ENCODE measurements around the gene GINS1. TPM values are rescaled to one million over a fixed set of nuclear protein-coding genes. Genes with fewer than 3 reads are reported as not detected.
A peak's percentile ranks its signal among the peaks of the same experiment; 100 is the strongest.
"Not testable (repeated sequence)": the region's sequence is repeated elsewhere in the genome, so short reads cannot be mapped to it uniquely, and the experiment has no call there.

GINS1 gene
- total RNA-seq, 1 donor from 2014 or later = 20.0 TPM

DNA sequence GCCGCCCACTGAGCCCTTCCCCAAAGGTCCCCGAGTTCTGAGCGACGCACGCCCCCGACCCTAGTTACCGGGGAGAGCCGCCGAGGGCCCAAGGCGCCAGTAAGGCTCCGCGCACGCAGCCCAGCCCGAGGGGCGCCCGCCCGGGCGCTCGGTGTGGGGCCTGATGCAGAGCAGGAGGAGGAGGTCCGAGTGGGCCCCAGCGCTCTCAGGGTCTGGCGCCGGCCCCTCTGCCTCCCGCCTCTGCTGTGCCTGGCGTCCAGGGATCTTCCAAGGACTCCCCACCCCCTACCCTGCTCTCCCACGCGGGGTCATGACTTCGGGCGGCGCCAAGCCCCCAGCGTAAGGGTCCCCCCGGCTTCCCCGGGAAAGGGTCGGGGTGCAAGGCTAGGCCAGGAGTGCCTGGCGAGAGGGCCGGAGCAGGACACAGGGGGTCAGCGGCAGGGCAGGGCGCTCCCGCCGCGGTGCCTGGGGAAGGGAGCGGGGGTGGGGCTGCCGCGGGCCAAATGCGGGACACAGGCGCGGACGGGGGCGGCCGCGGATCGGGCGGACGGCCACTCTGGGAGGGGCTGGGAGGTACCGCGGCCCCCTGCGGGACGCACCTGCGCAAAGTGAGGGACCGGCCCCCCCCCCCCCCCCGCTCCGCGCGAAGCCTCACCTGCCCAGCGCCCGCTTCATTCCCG, 17.5 kb upstream of the GINS1 start:
- DNase-seq (ENCODE audit: low read depth, low spot score) = no peak

DNA sequence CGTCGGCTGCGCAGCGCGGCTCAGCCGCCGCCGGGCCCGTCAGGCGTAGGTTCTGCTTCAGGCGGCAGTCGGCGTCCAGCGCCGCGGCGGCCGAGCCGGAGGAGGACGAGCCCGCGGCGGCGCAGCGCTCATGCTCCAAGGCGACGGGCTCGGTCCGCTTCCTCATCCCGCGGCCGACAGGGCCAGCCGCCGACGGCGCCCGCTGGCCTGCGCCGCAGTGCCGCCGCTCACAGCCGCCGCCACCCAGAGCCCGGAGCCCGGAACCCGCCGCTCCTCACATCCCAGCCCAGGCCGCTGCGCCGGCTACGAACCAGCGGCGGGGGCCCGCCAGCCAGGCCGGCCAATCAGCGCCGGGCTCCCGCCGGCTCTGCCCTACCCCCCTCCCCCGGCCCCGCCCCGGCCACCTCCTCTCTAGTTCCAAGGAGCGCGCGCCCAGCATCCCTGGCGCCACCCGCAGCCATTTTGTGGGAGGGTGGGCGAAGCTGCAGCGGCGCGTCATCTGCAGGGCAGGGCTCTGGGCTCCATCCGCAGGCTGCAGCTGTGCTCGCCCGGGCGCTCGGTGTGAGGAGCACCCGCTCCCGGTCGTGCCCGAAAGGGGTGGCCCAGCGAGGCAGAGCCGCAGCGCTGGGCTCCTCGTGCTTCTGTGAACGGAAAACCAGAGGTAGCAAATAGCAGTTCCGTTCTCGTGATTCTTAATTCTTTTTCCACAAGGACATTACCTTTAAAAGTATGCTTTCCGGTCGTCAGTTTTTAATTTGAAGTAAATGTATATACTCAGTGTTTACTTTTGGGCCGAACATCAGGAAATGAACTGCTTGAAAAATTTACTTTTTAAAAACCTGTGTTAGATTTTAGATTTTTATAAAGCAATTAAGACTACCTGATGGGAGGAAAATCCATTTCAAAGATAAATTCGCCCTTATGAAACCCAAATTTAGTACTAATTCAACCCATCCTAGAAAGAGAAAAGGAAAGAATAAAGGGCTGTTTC, 16.6 kb upstream of the GINS1 start, which contains the start of gene ABHD12:
TSS of gene ABHD12 (minus strand) at position 298 of the 991 bp plus-strand sequence. CDS start at position 166, 132 bp downstream.
- peak; percentile 88 for DNase-seq (ENCODE audit: low read depth, low spot score)

DNA sequence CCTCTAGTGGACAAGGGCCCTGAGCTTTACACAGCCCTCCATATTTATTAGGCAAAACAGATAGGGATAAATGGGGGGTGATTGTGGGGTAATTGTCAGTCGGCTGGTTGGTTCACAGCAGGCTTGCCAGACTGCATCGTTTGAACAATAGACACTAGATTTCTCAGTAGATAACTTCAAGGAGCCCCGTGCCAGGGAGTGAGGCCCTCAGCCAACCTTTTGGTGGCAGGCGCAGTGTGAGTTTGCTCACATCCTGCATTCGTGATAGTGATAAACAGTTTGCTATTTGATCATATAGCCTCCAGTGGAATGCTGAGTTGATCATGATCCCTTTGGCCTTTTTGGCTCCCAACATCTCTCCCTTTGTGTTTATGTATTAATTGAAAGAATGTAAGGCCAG, 13.2 kb upstream of the GINS1 start:
- no peak for DNase-seq (ENCODE audit: low read depth, low spot score)

DNA sequence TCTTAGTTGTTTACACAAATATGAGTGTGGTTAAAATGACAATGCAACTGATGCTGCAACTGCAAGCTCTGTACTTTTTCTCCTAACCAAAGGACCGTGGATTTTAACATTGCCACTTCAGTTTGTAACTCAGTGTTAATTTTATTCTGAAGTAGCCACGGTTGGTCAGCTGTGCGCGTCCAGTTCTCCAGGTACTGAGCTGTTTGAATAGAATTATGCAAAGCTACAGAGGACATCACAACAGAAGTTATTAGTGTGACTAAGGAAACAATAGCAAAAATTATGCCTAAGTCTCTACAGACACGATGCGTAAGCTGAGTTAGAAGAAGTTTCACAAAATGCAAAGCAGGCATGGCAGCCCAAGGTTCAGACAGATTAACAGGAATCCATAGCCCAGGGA, 12.5 kb upstream of the GINS1 start:
- DNase-seq (ENCODE audit: low read depth, low spot score) = no peak

DNA sequence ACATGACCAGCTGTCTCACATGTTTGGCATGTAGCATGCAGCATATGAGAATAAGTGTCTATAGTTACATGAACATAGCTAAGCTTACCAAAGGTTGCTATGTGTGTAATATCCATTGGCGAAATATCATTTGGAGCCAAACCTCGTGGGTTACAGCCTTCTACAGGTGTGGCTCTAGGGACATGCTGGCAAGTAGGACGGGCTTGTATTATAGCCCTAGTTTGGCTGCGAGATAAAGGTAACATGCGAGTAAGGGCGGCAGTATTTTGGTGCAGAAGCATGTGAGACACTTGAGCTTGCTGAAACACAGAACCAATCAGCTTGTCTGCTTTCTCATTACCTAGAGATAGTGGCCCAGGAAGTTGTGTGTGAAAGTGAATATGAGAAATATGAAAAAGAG, 10.4 kb upstream of the GINS1 start:
- DNase-seq (ENCODE audit: low read depth, low spot score) = no peak

DNA sequence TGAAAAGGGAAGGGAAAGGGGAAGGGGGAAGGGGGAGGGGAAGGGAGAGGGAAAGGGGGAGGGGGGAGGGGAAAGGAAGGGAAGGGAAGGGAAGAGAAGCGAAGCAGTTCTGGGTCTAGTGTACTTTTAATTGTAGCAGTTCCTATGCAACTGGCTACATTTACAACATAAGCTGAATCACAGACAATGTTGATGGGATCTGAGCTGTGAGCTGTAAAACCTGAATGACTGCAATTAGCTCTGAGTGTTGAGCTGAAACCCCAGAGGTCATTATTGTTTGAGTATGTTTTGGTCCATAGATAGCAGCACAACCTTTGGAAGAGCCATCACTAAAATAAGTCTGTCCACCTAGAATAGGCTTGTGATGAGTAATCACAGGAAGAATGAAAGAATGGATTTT, 9.7 kb upstream of the GINS1 start:
- no peak for DNase-seq (ENCODE audit: low read depth, low spot score)

DNA sequence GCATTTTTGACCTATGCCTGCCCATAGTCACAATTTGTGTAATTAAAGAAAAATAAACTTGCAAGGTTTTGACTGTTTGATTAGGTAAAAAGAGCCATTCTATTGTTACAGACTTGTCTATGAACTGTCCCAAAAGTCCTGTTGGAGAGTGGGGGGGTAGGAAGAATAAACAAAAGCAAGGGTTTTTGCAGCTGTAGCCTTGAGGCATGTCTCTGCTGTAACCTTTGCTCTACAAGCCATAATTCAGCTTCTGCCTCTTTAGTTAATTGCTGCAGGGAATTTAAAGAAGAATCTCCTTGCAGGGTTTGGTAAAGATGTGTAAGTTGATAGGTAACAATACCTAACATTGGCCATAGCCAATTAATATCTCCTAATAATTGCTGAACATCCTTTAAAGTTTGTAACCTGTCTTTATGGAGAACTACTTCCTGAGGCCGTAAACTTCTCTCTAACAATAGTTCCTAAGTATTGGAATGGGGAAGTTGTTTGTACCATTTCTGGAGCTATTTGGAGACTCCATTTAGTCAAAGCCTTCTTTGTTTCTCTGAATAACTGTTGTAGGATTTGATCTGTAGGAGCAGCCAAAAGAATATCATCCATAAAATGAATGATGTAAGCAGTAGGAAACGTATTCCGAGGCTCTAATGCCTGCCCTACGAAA, 9.0 kb upstream of the GINS1 start:
- no peak for DNase-seq (ENCODE audit: low read depth, low spot score)

DNA sequence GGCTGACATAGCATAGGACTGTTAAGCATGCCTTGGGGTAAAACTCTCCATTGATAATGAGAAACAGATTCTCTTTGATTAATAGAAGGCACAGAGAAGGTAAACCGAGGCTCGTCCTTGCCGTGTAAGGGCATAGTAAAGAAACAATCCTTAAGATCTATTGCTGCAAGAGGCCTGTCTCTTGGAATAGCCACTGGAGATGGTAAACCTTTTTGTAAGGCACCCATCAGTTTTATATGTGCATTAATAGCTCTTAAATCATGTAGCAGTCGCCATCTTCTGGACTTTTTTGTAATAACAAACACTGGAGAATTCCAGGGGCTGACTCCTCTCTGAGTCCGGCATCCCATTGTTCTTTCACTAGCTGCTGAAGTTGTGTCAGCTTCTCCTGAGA, 8.4 kb upstream of the GINS1 start:
- peak; percentile 41 for DNase-seq (ENCODE audit: low read depth, low spot score)

DNA sequence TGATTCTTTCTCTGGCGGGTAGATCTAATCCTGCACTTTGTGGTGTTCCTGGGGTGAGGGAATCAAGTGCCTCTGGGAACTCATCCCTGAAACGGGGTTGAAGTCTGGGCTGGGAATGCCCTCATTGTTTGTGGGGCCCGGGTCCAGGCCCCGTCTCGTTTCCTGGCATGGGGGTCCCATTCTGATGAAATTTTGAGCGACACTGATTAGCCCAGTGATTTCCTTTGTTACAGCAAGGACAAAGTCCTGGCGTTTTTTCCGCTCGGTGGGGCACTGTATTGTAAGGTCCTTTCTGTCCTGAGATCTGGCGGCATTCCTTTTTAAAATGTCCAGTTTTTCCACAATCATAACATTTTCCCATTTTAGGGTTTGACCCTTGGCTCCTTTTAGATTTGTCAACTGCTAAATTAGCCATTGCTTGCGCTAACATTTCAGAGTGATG, 7.2 kb upstream of the GINS1 start:
- not testable (repeated sequence) for DNase-seq (ENCODE audit: low read depth, low spot score)

DNA sequence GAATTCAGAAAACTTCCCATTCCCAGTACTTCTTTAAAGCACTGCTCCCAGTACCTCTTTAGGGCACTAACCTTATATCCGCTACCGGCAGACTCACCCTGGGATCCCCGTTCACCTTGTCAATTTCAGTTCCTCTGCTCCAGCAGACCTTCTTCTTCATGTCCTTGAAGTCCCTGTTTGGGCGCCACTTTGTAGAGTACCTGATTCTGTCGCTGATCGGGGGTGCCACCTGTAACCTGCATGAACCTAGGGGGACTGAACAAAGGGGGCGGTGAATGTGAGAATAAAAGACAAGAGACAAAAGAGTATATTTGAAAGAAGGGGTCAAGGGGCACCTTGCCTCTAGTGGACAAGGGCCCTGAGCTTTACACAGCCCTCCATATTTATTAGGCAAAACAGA, 4.9 kb upstream of the GINS1 start:
- DNase-seq (ENCODE audit: low read depth, low spot score) = no peak

DNA sequence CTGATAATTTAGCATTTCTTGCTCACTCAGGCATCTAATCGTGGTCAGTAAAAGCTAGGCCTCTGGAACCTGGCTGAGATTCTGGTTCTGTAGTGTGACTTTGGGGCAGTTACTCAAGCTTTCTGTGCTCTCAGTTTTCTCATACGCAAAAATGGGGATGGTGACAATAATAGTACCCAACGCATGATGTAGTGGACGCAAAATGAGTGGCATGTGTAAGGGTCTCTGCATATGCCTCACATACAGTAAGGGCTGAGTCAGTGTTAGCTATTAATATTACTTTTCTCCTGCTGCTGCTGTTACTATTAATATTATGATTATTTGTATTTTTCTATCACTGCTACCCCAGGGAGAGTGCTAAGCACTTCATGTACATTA, 686 bp downstream of the GINS1 start:
- DNase-seq (ENCODE audit: low read depth, low spot score) = no peak

DNA sequence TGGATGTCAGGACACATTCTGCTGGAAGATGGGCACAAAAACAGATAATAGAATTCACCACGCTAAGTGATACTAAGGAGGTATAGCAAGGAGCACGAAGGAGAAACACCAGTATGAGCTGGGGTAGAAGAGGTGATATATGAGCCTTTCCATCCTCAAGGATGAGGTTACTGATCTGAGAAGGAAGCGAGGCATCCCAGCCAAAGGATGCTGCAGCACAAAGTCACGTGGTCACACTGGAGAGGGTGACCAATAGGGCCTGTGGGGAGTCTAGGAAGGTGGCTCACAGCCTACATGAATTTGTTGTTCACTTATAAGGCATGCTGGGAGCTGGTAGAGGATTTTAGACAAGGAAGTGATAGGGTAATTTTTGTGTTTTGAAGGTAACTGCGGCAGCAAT, 1.4 kb downstream of the GINS1 start:
- DNase-seq (ENCODE audit: low read depth, low spot score) = no peak

DNA sequence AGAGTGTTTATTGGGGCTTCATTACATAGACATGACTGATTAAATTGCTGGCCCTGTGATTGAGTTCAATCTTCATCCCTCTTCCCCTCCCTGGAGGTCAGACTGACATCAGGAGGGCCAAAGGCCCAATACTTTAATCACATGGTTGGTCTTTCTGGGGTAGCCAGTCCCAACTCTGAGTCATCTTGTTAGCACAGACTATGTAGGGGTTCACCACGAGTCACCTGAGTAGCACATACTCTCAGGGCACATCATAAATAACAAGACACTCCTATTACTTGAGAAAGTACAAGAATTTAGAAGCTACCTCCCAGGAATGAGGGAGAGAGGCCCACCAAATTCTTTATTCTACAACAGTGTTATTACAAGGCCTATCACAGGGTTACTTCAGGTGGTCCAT, 11.3 kb downstream of the GINS1 start:
- DNase-seq (ENCODE audit: low read depth, low spot score) = no peak

DNA sequence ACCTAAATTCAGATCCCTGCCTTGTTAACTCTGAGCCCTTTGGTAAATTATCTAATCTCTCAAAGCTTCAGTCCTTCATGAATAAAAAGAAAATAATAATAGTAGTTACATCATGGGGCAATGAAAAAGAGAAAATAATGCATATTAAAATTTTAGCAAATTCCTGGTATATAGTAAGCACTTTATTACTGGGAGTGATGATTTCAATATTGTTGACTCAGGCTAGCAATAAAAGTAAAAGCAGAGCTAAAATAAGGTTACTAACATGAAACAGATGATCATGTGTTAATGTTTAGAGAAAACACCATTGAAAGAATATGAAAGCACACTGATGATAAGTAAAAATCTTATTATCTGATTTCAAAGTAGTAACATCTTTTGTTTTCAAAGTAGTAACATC, 13.6 kb downstream of the GINS1 start:
- no peak for DNase-seq (ENCODE audit: low read depth, low spot score)

DNA sequence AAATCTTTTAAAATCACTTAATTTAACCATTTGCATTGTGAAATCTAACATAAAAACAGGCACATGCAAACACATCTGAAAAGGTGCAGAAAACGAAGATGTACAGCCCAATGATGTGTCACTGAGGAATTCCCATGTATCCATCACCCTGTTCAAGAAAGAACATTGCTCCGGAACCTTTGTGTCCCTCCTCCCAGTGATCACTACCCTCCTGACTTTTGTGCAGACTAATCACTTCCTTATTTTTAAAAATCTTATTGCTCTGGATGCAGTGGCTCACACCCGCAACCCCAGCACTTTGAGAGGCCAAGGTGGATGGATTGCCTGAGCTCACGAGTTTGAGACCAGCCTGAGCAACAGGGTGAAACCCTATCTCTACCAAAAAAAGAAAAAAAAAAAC, 14.6 kb downstream of the GINS1 start:
- DNase-seq (ENCODE audit: low read depth, low spot score) = no peak

DNA sequence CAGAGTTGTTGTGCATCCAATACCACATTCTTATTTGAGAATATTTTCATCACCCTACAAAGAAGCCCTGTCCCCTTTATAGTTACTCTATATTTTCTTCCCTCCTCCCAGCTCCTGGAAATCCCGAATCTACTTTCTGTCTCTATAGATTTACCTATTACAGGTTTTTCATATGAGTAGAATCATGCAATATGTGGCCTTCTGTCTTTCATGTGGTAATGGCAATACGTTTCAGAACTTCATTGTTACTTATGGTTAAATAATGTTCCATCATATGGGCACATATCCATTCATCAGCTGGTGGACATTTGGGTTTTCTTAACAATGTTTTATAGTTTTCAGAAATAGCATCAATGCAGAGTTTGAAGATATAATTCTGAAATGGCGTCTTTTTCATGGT, 17.1 kb downstream of the GINS1 start:
- no peak for DNase-seq (ENCODE audit: low read depth, low spot score)

DNA sequence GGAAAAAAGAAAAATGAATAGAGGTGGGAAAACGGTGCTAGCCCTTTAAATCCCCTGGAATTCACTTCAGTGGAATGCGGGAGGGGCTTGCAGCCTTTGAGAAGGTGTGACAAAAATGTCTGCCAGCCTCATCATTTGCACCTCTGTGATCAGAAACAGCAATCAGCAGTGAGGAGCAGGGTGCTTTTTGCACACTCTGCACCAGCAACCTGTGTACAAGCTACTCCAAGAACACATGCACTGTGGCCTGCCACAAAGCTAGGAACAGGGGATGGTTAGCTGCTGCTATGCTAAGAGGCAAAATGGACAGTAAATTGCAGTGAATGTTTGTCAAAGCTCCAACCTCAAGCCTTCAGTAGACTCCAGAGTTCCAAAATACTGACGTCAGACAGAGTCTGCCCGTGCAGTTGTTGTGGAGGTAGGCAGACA, 29.7 kb downstream of the GINS1 start:
- DNase-seq (ENCODE audit: low read depth, low spot score) = no peak

DNA sequence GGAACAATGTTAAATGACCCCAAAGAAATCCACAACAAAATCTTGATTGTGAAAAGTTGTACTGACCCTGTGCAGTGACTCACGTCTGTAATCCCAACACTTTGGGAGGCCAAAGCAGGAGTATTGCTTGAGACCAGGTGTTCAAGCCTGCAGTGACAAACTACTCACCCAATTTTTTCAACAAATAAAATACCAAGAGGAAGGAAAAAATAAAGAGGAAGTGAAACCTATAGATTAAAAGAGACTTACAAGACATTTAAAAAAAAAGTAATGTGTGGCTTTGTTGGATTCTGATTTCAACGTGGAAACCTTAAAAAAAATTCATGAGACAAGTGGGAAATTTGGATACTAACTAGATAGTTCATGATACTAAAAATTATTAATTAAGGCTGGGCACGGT, 31.9 kb downstream of the GINS1 start:
- DNase-seq (ENCODE audit: low read depth, low spot score) = no peak

DNA sequence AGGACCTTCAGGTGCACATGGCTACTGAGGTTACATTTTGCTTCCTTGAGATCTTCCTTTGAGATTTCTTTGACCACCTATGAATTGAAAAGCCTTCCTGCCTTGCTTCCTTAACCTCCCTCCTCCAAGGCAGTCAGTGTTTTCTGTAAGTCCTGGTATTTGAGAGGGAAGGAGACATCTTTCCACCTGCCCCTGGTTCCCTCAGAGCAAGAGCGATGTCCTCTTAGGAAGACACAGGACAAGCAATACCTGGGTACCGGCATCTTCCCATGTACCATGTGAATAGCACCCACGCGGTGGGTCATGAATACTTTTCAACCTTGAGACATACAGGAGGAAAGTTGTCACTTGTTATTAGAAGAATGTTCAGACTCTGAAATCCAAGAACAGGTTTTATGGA, 37.1 kb downstream of the GINS1 start:
- DNase-seq (ENCODE audit: low read depth, low spot score) = no peak

DNA sequence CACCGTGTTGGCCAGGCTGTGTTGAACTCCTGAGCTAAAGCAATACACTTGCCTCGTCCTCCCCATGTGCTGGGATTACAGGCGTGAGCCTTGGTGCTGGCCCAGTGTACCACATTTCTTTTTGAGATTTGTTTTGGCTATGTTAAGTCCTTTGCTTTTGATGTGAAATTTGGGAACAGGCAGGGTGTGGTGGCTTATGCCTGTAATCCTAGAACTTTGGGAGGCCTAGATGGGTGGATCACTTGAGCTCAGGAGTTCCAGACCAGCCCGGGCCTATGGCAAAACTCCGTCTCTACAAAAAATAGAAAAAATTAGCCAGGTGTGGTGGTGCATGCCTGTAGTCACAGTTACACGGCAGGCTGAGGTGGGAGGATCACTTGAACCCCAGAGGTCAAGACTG, 40.2 kb downstream of the GINS1 start:
- no peak for DNase-seq (ENCODE audit: low read depth, low spot score)

DNA sequence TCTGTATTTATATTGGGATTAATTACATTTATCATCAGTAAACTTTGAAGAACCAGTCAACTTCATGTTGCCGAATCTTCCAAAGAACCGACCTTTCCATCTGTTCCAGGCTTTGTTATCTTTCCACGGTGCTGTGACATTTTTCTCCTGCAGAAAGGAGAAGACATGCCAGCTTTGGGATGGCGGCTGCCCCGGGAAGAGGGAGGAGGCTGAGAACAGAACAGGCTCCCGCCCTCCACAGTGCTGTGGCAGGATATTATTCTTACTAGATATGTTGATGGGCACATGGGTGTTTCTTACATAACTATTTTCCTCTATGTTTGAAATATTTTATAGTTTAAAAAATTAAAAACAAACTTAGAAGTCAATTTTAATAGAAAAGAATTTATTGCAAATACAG, 44.9 kb downstream of the GINS1 start:
- DNase-seq (ENCODE audit: low read depth, low spot score) = no peak
